Activated CD8-positive, alpha-beta memory T cell treated with anti-CD3 and anti-CD28 coated beads for 48 hours (primary cell): ENCODE data around the gene HMSD.

Experiments used
- DNase-seq, 3 experiments: peaks; one replicate each; pipeline ENCODE4 v3.0.0-alpha.2; 2020; ENCODE audit warnings: low read depth in 2 of 3, low spot score in 2 of 3

The HMSD gene

GRCh38 chr18:63956755-63957154 lies 7.7 kb downstream of the HMSD start:
- no peak for DNase-seq

DNA sequence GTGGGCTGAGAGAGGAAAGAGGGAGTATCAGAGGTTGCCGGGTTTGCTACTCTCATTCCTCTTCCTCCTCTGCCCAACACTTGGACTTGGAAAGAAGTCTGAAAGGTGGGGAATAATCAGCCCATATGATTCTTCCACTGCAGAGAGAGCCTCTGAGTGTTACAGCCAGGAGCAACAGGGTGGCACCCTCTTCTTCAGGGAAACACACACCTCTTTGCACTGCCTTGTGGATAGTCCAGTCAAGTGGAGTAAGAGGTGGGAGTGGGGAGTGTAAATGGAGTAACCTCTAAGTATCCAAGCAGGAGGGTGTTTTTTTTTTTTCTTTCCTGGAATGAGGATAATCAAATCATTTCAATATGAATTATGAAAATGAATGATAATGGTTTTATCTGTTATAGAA lies 11.8 kb downstream of the HMSD start:
- no peak for DNase-seq

DNA sequence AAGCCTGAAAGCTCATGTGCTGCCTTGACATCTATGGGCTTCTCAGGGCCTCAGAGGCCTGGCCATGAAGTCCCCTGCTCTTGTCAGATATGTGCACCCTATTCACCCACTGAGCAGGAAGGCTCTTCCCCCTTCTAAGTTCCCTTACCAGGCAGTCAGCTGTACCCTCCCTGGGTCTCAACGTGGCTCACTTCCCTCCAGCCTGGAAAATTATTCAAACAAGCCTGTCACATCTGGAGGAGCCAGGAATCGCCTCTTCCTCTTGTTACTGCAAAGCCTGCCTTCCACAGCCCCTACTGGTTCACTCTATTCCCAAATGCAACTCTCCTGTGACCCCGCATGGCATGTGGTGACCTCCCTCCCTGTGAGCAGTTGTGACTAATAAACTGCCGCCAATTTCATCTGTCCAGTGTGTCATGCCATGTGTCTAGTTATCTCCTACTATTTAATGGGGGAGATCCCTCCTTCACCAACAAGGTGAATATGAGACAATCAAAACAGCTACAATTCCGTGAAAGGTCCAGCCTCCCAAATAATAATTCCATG lies 12.4 kb downstream of the HMSD start:
- DNase-seq = no peak

DNA sequence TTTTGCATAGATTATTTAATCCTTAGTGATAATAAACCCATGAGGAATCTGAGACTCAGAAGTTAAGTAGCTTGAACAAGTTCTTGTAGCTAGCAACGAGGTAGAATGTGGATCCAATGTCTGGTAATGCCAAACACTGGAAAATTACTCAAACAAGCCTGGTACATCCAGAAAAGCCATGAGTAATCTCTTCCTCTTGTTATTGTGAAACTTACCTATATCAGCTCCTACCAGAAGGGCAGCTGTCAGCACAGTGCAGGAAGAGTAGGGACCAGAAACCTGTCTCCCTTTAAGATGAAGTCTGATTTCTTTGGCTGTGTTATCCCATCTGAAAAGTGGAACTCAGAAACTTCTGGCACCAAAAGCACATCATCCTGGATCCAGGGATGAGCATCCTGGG lies 13.0 kb downstream of the HMSD start:
- DNase-seq = no peak

DNA sequence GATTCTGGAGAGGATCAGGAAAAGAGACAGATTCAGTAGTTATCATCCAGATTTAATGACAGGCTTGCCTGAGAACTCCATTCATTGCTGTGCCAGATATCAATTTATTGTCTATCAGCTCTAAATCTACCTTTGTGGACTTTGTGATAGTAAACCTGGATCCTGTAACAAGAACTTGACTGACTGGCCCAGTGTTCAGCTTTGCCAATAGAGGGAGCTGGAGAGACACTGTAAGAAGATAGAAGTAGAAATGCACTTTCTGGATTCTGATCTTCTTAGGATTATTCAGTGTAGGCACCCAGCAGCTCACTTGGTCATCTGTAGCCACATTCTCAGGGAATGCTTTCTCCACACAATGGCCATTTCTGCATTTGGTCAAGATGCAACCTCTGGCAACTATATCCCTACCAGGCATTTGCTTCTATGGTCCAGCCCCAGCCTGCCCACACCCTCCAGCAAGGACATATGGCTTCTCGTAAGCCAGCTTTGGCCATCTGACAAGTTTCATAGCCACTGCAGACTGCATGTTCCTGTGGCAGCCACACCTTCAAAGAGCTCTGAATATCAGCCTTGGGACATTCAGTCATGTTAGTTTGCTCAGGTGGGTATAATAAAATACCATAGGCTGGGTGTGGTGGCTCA lies 14.6 kb downstream of the HMSD start:
- no peak for DNase-seq

DNA sequence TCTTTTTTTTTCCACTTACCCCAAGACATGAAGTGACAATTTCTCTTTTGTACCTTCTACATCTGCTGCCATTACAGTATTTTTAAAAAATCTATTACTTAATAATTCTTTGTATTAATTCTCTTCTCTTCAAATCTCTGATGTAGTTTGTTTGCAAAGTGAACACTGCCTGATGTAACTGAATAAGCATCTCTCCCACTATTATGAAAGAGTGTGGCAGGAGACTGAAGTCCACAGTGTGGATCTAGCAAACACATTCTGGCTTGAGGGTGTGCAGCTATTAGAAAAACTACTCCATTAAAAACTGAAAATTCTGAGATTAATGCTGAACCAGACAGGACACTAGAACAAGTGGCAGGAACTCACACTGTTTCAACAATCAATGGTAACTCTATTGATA lies 15.8 kb downstream of the HMSD start:
- DNase-seq = no peak

GRCh38 chr18:63965716-63966330 lies 16.7 kb downstream of the HMSD start:
- DNase-seq = no peak

DNA sequence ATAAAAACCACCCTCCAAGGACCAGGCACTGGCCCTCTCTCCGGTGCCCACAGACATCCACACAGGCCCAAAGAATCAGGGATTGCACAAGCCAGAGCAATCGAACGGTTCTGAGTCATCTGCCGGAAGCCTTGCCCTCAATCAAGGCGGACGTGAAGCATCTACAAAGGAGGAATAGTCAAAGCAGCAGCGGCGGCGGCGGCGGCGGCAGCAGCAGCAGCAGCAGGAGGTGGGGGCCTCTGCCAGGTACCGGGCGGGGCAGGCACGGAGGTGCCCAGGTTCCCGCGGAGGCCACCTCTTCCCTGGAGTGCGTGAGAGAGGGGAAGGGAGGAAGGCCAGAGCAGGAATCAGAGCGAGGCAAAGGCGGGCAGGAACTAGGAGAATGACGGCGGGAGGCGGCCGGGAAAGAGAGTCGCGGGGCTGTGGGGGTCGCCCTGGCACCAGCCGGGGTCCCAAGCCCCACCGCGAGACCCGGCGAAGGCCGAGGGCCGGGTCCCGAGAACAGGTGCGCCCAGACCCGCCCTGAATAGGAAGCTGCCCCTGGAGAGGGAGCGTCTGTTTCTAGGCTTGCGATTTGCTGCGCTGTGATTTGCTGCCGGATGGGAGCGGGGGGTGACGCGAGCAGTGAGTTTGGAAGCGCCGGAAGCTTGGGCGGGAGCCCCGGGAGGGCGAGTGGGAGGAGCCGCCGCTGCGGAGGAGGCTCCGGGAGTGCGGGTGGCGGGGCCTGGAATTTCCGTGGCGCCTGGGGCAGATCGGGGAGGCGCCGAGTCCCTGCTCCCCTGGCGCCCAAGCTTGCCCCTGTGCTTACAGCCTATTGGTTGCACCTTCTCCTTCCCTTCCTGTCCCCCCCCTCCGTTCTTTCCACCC lies 21.1 kb downstream of the HMSD start, which contains the start of gene SERPINB8:
Gene SERPINB8, plus strand, starts transcription at position 140 of the 867 bp plus-strand sequence. CDS start 8,228 bp downstream, outside the sequence.
- DNase-seq = peak; percentile 47 to 67 (median 54)

- DNase-seq = no peak
Measured at GRCh38 chr18:63970809-63971205, 21.7 kb downstream of the HMSD start.

DNA sequence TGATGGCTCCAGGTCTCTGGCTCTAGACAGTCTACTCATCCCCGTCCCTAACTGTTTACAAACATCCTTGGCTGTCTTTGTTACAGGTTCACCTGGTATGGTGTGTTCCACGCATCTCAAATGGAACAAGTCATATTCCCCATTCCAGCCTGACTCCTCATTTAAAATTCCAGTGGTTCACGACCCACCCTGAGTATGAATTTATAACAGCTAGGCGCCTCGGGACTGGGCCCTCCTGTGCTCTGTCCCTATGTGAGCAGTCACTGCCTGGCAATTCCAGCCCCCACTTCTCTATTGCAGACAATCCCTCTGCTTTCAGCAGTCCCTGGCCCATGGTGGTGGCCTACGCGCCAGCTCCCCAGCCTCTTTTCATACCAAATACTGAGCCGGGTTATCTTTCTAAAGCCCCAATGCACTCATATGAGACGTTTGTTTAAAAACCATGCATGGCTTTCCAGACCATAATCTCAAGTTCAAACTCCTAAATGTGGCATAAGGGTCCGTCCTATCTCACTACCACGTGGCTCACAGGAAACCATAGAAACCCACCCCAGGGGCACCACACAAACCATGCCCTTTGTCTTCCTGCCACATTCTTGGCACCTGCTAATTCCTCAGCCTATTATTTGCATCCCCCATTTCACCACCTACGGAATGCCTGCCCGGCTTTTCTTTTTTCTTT lies 22.4 kb downstream of the HMSD start:
- no peak for DNase-seq

GRCh38 chr18:63972002-63972376 lies 22.9 kb downstream of the HMSD start:
- DNase-seq = no peak

DNA sequence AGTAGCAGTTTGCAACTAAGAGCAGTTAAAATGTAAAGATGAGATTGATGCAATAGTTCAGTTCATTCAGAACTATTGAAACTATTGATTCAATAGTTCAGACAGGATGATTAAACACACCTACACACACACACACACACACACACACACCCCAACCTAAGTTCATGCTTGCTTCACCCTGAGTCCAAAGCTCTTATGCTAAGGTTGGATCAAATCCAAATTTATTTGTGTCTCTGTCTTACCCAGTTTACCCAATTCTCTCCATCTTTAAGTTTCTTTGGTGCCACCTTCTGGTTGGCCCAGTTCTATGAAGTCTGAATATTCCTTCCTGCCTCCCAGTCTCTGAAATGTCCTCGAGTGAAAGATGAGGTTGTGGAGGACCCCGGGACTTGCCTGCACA lies 25.9 kb downstream of the HMSD start:
- DNase-seq = no peak

GRCh38 chr18:63975628-63976027 lies 26.5 kb downstream of the HMSD start:
- no peak for DNase-seq

- no peak for DNase-seq
Measured at GRCh38 chr18:63977040-63977439, 27.9 kb downstream of the HMSD start.

DNA sequence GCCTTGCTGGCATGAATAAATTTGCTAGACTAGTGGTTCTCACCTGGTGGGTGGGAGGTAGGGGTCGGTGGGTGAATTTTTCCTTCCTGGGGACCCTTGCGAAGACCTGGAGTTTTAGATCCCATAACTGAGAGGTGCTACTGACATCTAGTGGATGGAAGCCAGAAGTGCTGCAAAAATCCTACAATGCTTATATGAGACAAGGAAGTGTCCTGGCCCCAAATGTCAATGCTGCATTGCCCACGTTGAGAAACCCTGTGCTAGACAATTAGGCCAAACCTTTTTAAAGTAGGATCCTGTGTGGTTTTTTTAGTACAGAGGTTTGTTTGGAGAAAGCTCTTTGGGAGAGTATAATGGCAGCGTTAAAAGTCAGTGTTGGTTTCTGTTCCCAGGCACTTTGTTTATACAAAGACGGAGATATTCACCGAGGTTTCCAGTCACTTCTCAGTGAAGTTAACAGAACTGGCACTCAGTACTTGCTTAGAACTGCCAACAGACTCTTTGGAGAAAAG lies 30.4 kb downstream of the HMSD start:
- DNase-seq = no peak

GRCh38 chr18:63980027-63980426 lies 30.9 kb downstream of the HMSD start:
- DNase-seq = no peak

DNA sequence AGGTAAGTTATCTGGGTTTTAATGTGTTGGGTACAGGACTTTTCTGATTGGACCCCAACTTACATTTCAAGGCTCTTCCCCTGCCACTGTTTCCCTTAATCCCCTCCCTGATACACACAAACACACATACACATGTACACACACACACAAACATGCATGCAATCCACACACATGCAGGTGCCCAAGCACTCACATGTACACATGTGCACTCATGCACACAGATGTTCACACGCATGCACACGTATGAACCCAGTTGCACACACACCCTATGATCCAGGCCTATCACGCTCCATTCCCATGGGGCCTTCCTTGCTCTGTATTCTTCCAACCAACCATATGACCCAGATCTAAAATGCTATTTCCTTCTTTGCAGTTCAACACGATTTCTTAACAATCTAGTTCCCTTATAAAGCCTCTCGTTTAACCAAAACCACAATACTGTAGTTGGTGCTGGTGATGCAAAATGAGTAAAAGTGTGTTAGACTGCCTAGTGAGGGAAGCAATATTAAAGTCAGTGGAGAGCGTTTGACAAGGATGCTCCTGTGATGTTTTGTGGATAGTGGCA lies 31.9 kb downstream of the HMSD start:
- no peak for DNase-seq

DNA sequence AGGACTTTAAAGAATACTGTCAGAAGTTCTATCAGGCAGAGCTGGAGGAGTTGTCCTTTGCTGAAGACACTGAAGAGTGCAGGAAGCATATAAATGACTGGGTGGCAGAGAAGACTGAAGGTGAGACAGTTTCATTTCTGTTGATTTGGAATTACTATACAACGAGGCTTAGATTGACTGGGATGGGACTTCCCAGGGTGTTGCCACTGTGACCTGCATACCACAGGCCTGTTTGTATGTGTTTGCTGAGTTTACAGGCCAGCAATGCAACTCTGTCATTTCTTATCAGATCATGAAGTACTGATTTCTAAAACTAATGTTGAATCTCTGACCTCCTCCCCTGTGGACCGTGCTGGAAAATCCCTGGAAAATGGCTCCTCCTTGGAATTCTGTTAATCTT lies 32.6 kb downstream of the HMSD start:
- DNase-seq = no peak

- no peak for DNase-seq
Measured at GRCh38 chr18:63982361-63982760, 33.3 kb downstream of the HMSD start.

- no peak for DNase-seq
Measured at GRCh38 chr18:63986885-63987284, 37.8 kb downstream of the HMSD start.

DNA sequence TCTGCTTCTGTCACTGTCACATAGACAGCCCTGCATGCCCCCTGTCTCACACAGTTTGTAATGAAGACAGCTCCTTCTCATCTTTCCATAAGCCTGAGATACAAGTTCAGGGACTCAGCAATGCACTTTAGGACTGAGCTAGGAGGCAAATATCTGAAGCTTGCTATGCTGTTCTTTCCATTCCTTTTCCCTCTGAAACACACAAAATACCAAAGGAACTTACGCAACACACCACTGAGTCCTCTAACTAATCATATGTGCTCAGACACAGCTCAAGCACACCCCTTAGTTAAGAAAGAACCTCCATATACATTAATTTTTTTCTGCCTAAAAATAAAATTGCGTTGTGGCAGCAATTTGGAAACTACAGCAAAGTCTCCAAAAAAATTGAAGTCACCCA lies 38.6 kb downstream of the HMSD start:
- DNase-seq = no peak
